Esophagus muscularis mucosa (tissue), 4 donors: ENCODE data around the gene NAT8. TPM values are rescaled to one million over a fixed set of nuclear protein-coding genes. Genes with fewer than 3 reads are reported as not detected.
A peak's percentile ranks its signal among the peaks of the same experiment; 100 is the strongest.
"Not testable (repeated sequence)": the region's sequence is repeated elsewhere in the genome, so short reads cannot be mapped to it uniquely, and the experiment has no call there.

ENCODE experiments used
- DNase-seq: peaks from one replicate; pipeline ENCODE4 v3.0.0-alpha.2; 2017; ENCODE audit errors: extremely low spot score
- H3K27ac ChIP-seq, 4 donors: fragments of 200-600 bp; sonication (generic); replicated peaks in 1 of 4; 1 replicate in 3 of 4; 2 replicates in 1 of 4; pipeline ENCODE4 v1.5.1; 2016 to 2019; ENCODE audit warnings: mild to moderate bottlenecking in 1 of 4
- H3K27me3 ChIP-seq, 4 donors: fragments of 200-600 bp; sonication (generic); one replicate each; pipeline versions ENCODE4 v1.5.1 to v1.6.0; 2016 to 2019
- H3K36me3 ChIP-seq, 4 donors: fragments of 200-600 bp; sonication (generic); one replicate each; pipeline ENCODE4 v1.5.1; 2016 to 2019
- H3K4me1 ChIP-seq, 4 donors: fragments of 200-600 bp; sonication (generic); one replicate each; pipeline ENCODE4 v1.5.1; 2016 to 2019
- H3K4me3 ChIP-seq, 4 donors: fragments of 200-600 bp; sonication (generic); 1 replicate in 2 of 4; 2 replicates in 2 of 4; pipeline ENCODE4 v1.5.1; 2016 to 2019; ENCODE audit warnings: mild to moderate bottlenecking in 4 of 4, moderate library complexity in 1 of 4
- H3K9me3 ChIP-seq, 4 donors: fragments of 200-600 bp; sonication (generic); 1 replicate in 3 of 4; 2 replicates in 1 of 4; pipeline ENCODE4 v1.5.1; 2016 to 2019
- EP300 ChIP-seq: sonication (generic); formaldehyde crosslinking; IDR thresholded peaks from one replicate; pipeline ENCODE4 v1.6.1; 2017; ENCODE audit warnings: antibody characterized with exemption
- POLR2A ChIP-seq: fragments of 450-650 bp; IDR thresholded peaks from one replicate; pipeline ENCODE4 v1.6.1; 2017; ENCODE audit warnings: antibody characterized with exemption, moderate library complexity, mild to moderate bottlenecking, low read depth
- POLR2AphosphoS5 ChIP-seq, 2 donors: sonication (generic); formaldehyde crosslinking; IDR thresholded peaks; one replicate each; pipeline ENCODE4 v1.6.1; 2017; ENCODE audit warnings: antibody characterized with exemption in 2 of 2
- WGBS: methylation state at CpG from one replicate; pipeline ENCODE4 v1.1.5; 2018; 5-methylcytosine and 5-hydroxymethylcytosine counted together
- intact Hi-C: fragments of 100-400 bp; cut with DNase I; formaldehyde crosslinking; loops from one replicate; pipeline ENCODE4 v1.15.1; 2023
- total RNA-seq, 4 donors: library from RNA; depleted of rRNA; stranded (reverse); fragments of >200 nt; gene quantifications; one replicate each; pipeline versions ENCODE4 v1.1.0 to v1.2.1, GENCODE V29; 2016
- TF ChIP-seq, protein P1 (sequence below), 3 experiments: fragments of 200-600 bp in 2 of 3; fragments of 450-650 bp in 1 of 3; sonication (generic) in 2 of 3; IDR thresholded peaks; one replicate each; pipeline ENCODE4 v1.5.1; 2017 to 2019; ENCODE audit warnings: antibody characterized with exemption in 3 of 3, mild to moderate bottlenecking in 2 of 3, moderate library complexity in 1 of 3

The NAT8 gene
- total RNA-seq, 4 donors from 2014 or later = not detected

DNA sequence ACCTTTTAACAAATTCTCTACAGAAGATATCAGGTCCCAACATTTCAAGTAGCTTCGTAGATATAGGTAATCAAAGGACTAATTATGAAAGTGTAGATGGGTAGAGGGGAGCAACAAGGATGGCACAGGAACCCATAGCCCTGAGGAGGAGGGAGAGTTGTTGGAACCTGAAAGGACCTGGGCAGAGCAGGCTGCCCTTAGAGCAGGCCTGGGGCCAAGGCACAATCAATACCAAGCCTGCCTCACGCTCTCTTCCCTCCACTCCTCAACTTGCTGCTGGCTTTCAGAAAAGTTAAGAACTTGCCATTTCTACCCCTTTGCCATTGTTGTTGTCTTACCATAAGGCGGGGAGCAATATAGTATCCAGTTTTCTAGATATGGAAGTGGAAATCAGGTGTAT lies 10.1 kb upstream of the NAT8 start:
- TF ChIP-seq POLR2AphosphoS5 (IDR thresholded peaks at IDR 0.05) = no peak
- TF ChIP-seq, protein P1, sequence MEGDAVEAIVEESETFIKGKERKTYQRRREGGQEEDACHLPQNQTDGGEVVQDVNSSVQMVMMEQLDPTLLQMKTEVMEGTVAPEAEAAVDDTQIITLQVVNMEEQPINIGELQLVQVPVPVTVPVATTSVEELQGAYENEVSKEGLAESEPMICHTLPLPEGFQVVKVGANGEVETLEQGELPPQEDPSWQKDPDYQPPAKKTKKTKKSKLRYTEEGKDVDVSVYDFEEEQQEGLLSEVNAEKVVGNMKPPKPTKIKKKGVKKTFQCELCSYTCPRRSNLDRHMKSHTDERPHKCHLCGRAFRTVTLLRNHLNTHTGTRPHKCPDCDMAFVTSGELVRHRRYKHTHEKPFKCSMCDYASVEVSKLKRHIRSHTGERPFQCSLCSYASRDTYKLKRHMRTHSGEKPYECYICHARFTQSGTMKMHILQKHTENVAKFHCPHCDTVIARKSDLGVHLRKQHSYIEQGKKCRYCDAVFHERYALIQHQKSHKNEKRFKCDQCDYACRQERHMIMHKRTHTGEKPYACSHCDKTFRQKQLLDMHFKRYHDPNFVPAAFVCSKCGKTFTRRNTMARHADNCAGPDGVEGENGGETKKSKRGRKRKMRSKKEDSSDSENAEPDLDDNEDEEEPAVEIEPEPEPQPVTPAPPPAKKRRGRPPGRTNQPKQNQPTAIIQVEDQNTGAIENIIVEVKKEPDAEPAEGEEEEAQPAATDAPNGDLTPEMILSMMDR (IDR thresholded peaks at IDR 0.05) = no peak
- no peak for TF ChIP-seq EP300
- no peak for TF ChIP-seq POLR2A
- Histone ChIP-seq H3K4me3 (no peak overlapping the region), H3K4me1 (no peaks in the 10 kb centered on the region), H3K27ac (no peak overlapping the region), H3K36me3 (no peaks in the 10 kb centered on the region), H3K27me3 (no peaks in the 10 kb centered on the region), H3K9me3 (peaks cover 0 to 5% (median 0%) of the 10 kb centered on the region in 4 donors)
- no peak for DNase-seq
- 98% methylated on average over 3 of the region's 3 CpGs for WGBS
- intact Hi-C loops = no loop called here

DNA sequence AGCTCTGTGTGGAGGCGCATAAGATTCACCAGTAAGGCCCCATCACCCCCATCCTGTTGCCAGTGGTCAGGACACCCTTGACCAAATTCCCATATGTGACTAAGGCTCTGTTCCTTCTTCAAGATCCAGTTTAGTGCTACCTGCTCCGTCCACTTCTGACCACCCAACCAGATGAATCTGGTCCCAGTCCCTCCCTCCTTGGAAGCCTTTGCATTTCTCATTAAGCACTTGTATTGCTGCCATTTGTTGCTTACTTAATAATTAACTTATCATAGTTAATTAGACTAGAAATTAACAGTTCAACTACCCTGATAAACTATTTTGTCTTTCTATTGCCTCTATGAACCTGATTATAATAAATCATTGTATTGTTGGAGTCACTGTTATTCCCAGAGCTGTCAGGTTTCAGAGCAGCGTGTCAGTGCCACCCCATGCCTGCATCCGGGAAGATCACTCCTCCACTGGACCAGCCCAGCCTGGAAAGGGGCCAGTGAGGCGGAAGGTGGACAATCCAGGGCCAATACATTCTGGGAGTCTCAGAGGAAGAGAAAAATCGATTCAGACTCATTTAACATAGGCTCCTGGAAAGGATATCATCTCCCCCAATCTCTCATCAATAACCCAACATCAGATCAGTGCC lies 9.5 kb upstream of the NAT8 start:
- Histone ChIP-seq H3K27me3 (no peaks in the 10 kb centered on the region), H3K36me3 (no peaks in the 10 kb centered on the region), H3K9me3 (peaks cover 0 to 5% (median 0%) of the 10 kb centered on the region in 4 donors), H3K4me1 (no peaks in the 10 kb centered on the region), H3K4me3 (no peak overlapping the region), H3K27ac (no peak overlapping the region)
- DNase-seq = no peak
- intact Hi-C loops = no loop called here
- WGBS = 62% methylated on average over 5 of the region's 6 CpGs
- TF ChIP-seq EP300 (no peak), POLR2AphosphoS5 (IDR thresholded peaks at IDR 0.05) (no peak), POLR2A (no peak)
- TF ChIP-seq, protein P1 (IDR thresholded peaks at IDR 0.05) = no peak

DNA sequence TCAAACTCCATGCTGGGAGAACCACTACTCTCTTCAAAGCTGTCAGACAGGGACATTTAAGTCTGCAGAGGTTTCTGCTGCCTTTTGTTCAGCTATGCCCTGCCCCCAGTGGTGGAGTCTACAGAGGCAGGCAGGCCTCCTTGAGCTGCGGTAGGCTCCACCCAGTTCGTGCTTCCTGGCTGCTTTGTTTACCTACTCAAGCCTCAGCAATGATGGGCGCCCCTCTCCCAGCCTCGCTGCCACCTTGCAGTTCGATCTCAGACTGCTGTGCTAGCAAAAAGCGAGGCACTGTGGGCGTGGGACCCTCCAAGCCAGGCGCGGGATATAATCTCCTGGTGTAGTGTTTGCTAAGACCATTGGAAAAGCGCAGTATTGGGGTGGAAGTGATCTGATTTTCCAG lies 5.5 kb upstream of the NAT8 start:
- DNase-seq, H3K27ac ChIP-seq, H3K27me3 ChIP-seq, H3K4me3 ChIP-seq, intact Hi-C loops, H3K36me3 ChIP-seq, H3K9me3 ChIP-seq, H3K4me1 ChIP-seq: not testable (repeated sequence)
- WGBS = 87% methylated on average over 8 of the region's 10 CpGs

DNA sequence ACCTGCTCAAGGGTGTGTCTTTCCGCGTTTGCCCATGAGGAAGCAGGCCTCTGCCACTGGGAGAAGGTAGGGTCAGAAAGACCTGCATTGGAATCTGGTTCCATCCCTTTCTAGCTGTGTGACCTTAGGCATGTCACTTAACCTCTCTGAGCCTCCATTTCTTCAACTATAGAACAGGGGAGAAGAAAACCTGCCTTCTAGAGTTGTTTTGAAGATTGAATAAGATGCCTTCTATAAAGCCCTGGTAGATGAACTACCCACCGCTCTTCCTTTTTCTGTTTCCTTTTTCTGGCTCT lies 507 bp downstream of the NAT8 start:
- 87% methylated on average over 3 of the region's 3 CpGs for WGBS
- H3K36me3 ChIP-seq = no peaks in the 10 kb centered on the region
- H3K9me3 ChIP-seq = no peaks in the 10 kb centered on the region
- peaks cover 0 to 6% (median 1%) of the 10 kb centered on the region in 4 donors for H3K4me1 ChIP-seq
- TF ChIP-seq POLR2AphosphoS5 (IDR thresholded peaks at IDR 0.05) (no peak), EP300 (no peak), POLR2A (no peak)
- TF ChIP-seq, protein P1 (IDR thresholded peaks at IDR 0.05) = no peak
- DNase-seq = no peak
- H3K27ac ChIP-seq = no peak overlapping the region
- intact Hi-C loops = no loop called here
- H3K4me3 ChIP-seq = no peak overlapping the region
- peaks cover 0 to 4% (median 0%) of the 10 kb centered on the region in 4 donors for H3K27me3 ChIP-seq

DNA sequence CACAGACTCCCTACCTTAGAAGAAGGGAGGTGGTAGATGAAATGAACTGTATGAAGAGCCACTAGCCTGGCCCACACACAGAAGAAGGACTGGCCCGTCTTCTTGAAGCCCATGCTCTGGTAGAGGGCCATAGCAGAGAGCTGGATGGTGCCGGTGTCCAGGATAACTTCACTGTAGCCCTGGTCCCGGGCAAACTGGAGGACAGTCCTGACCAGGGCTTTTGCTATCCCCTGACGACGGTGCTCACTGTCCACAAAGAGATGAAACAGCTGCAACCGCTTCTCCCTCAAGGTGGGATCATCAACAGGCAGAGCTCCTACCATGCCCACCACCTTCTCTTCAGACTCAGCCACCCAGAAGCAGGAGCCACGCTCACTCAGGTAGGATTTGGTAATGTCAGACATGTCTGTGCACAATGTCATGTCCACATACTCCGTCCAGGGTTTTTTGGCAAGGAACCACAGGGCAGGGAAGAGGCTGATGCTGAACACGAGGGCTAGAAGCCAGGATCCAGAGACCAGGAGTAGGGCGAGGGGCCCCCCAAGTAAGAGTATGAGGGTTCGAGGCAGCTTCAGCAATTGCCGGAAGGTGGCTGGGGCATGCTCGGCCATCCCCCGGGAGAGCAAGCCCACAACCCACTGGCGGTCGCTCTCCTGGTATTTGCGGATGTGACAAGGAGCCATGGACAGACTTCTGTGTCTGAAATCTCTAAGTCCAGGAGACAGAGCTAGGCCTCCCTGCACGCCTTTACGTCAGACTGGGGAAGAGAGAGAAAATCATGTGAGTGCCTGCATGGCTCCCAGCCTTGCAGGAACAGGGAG lies 1.1 kb downstream of the NAT8 start:
- peaks cover 0 to 6% (median 1%) of the 10 kb centered on the region in 4 donors for H3K4me1 ChIP-seq
- WGBS = 100% methylated on average over 2 of the region's 19 CpGs
- intact Hi-C loops = no loop called here
- peak; percentile 78 for DNase-seq
- H3K4me3 ChIP-seq = no peak overlapping the region
- H3K9me3 ChIP-seq = no peaks in the 10 kb centered on the region
- peaks cover 0 to 4% (median 0%) of the 10 kb centered on the region in 4 donors for H3K27me3 ChIP-seq
- H3K36me3 ChIP-seq = no peaks in the 10 kb centered on the region
- no peak overlapping the region for H3K27ac ChIP-seq
- TF ChIP-seq POLR2AphosphoS5 (IDR thresholded peaks at IDR 0.05) (no peak), POLR2A (no peak)
